SH-SY5Y (cell line): ENCODE measurements around the gene SERPINE2.

Experiments used
- GATA2 ChIP-seq: IDR thresholded peaks from 2 replicates; pipeline ENCODE4 v1.6.1; 2011; ENCODE audit warnings: mild to moderate bottlenecking, low read depth, low read length
- GATA3 ChIP-seq: IDR thresholded peaks from 2 replicates; pipeline ENCODE4 v1.6.1; 2011; ENCODE audit warnings: low read depth, mild to moderate bottlenecking, low read length, moderate library complexity

SERPINE2 gene

DNA sequence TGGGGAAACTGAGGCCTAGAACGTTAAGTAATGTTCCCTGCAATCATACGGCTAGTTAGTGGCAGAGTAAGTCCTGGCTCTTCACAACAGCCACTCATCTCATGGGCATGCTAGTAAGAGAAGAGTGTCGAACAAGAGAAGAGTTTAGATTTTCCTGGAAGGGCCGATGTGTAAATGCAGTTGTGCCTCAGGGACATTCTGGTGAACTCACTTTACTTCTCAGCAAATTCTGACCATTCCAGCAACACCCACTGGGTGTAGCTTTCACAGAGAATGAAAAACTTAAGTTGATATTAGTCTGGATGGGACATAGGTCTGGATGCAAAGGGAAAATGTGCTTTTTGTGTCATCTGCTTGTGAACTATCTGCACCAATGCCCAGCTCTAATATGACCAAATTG, 58.3 kb downstream of the SERPINE2 start:
- TF ChIP-seq GATA2: no peak
- TF ChIP-seq GATA3: no peak

GRCh38 chr2:223980397-223980735, 58.7 kb downstream of the SERPINE2 start:
- TF ChIP-seq GATA2 (no peak), GATA3 (no peak)

DNA sequence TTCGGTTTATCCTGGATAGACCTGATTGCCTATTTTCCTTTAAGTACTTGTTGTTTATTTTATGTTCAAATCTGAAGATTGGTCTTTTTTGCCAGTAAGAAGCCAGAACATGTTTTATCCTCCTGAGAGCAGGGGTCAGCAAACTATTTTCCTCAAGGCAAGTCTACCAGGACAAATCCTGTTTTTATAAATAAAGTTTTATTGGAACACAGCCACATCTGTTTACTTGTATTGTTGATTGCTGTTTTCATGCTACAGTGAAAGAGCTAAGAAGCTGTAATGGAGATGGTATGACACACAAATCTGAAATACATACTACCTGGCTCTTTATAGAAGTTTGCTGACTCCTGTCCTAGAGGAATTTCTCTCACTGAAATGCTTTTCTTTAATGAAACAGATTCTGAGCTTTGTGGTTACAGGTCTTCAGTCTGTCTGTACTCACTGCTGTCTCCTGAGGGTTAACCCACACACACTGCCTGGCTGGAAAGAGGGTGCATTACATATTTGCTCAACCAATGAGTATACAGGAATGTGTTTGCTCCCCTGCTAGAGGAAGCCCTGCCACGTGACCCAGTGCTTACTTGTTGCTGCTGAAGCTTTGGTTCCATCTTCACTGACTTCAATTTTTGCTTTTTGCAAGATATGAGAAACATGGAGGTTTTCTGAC, 59.2 kb downstream of the SERPINE2 start:
- TF ChIP-seq GATA3 (no peak), GATA2 (no peak)

DNA sequence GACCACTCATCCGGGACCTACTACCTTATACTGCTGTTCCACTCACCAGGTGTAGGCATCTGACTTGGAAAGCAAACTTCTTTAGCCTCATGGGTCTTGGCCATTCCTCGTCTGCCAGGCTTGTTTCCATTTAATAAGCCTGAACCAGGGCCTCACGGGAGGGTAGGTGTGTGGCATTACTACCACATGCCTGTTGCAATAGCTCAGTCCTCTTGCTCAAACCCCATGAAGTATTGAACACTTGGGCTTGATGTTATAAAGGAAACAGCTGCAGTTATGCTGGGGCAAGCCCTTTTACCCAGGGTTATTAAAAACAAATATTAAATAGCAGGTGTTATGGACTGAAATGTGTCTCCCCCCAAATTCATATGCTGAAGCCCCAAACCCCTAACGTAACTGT, 60.6 kb downstream of the SERPINE2 start:
- TF ChIP-seq GATA2 (no peak), GATA3 (no peak)

DNA sequence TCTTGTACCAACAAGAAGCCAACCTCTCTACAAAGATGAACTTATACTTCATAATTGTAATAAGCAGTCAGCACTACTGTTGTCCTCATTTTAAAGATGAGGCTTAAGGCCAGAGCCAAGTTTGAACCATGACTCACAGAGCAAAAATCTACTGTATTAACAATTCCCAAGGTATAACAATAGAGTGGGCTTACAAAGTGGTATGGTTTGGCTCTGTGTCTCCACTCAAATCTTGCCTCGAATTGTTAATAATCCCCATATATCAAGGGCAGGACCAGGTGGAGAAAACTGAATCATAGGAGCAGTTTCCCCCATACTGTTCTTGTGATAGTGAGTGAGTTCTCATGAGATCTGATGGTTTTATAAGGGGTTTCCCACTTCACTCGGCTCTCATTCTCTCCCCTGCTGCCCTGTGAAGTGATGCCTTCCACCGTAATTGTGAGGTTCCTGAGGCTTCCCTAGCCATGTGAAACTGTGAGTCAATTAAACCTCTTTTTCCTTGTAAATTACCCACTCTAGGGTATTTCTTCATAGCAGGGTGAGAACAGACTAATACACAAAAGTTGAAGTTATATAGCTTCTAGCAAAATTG, 62.4 kb downstream of the SERPINE2 start:
- TF ChIP-seq GATA2: no peak
- TF ChIP-seq GATA3: no peak

DNA sequence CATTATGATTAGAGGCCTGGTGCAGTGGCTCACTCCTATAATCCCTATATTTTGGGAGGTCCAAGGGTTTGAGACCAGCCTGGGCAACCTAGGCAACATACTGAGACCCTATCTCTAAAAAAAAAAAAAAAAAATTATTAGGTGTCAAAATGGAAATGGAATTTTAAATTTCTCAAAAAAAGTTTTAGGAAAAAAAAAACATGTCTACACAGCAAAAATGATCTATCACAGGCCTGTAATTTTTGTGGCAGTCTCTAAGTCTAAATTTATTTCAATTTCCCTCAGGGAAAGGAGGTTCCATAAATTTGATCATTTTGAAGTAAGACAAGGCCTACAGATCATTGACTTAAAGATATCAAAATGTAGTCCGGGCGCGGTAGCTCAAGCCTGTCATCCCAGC, 65.5 kb downstream of the SERPINE2 start:
- TF ChIP-seq GATA3 (no peak), GATA2 (no peak)

DNA sequence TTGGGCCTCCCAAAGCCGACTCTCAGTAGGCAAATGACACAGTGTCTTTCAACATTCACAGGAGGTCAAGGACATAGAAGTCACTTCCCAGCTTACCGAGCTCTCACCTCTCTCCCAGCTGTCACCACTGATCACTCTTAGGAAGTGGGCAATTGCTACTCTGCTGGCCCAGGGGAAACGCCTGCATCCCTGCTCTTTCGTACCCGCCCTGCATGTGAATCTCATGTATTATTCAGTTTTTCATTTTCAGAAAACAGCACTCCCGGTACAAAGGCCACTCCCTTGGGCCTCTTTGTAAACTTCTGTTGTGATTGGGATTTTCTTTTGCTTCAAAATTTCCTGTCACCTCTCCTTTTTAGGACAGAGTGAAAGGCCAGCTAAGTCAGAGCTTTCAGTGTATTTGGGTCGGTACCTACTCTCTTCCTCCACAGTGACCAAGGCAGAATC, 66.4 kb downstream of the SERPINE2 start:
- no peak for TF ChIP-seq GATA2
- TF ChIP-seq GATA3: no peak

DNA sequence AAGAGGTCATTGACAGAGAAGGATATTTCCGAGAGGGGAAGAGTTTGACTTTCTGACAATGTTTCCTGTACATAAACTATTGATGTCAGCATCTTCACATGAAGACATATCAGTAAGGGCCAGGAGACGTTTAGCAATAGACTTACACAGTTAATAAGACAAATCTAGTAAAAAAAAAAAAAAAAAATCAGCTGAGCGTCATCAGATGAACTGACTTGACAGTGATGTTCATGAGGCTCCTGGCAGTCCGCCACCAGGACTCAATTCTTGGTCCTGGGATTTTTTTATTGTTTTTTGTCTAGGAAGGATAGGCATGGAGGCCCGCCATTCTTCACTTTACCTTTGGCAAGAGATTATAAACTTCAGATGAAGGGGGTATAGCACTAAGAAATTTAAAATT, 67.4 kb downstream of the SERPINE2 start:
- TF ChIP-seq GATA2 (no peak), GATA3 (no peak)

DNA sequence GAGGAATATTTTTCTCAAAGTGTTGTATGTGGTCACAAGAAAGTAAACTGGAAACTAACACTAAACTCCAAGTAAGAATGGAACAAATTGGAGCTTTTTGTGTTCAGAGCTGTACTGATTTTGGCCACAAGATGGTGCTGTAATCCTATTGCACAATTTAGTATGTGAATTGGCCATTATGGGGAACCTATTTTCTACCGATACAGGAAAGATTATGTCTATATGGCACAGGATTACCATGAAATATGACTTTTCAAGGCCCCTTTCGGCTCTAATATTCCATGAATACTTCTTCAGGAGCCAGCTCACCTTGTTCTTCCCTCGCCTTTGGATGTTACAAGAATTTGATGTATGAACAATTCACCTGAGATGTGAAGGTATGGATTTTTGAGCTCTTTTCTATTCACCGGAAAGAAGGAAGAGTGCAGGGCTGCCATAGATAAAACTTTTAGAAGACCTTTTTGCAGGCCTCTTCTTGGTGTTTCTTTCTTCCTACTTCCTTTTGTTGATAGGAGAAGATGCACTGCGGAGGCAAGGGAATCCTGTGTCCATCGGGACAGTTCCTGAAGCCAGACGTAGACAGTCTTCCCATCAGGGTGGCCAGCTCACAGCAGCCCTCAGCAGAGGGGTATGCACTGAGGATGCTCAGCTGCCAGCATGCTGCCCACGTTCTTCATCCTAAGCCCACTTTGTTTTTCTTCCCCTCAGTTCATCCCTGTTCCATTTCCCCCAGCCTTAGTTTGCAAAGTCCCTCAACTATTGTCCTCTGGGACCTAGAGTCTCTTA, 68.5 kb downstream of the SERPINE2 start:
- no peak for TF ChIP-seq GATA2
- no peak for TF ChIP-seq GATA3

DNA sequence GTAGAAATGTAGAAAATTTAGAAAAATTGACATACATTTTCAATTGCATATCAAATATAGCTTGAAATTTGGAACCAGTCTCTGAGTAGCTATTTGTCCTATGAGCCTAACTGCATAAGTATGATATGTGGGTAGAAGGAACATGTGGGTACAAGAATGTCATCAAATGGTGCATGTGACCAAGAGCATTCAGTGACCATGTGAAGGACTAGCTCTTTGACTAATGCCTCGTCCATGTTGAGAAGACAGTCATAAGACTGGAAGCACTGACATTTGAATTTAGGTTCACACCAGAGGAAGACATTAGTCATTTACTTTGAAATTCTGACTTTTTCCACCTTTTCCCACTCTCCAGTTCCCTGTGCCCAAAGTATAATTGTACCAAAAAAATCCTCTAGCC, 69.2 kb downstream of the SERPINE2 start:
- TF ChIP-seq GATA2 (no peak), GATA3 (no peak)

- no peak for TF ChIP-seq GATA2
- no peak for TF ChIP-seq GATA3
Measured at GRCh38 chr2:223969315-223969714, 69.8 kb downstream of the SERPINE2 start.

- TF ChIP-seq GATA2: no peak
- no peak for TF ChIP-seq GATA3
Measured at GRCh38 chr2:223967981-223968380, 71.1 kb downstream of the SERPINE2 start.

- TF ChIP-seq GATA3 (no peak), GATA2 (no peak)
Measured at GRCh38 chr2:223959688-223960087, 79.4 kb downstream of the SERPINE2 start.

- TF ChIP-seq GATA3 (no peak), GATA2 (no peak)
Measured at GRCh38 chr2:223957092-223957851, 81.8 kb downstream of the SERPINE2 start, which contains the start of gene MRPL44. TSS of gene MRPL44 (plus strand) at chr2:223957463. CDS start at chr2:223957473, 10 bp downstream.

- TF ChIP-seq GATA3 (no peak), GATA2 (no peak)
Measured at GRCh38 chr2:223956300-223956699, 82.8 kb downstream of the SERPINE2 start.

- TF ChIP-seq GATA3: no peak
- no peak for TF ChIP-seq GATA2
Measured at GRCh38 chr2:223954401-223954800, 84.7 kb downstream of the SERPINE2 start.
